Measurements from ENCODE around the gene LRP1B.

The LRP1B gene

GRCh38 chr2:142131010-142131669 is at the start of gene LRP1B:
Gene LRP1B, minus strand, starts transcription at chr2:142131016. Its CDS starts 287 bp downstream, at chr2:142130729.
- TF ChIP-seq, protein P1, sequence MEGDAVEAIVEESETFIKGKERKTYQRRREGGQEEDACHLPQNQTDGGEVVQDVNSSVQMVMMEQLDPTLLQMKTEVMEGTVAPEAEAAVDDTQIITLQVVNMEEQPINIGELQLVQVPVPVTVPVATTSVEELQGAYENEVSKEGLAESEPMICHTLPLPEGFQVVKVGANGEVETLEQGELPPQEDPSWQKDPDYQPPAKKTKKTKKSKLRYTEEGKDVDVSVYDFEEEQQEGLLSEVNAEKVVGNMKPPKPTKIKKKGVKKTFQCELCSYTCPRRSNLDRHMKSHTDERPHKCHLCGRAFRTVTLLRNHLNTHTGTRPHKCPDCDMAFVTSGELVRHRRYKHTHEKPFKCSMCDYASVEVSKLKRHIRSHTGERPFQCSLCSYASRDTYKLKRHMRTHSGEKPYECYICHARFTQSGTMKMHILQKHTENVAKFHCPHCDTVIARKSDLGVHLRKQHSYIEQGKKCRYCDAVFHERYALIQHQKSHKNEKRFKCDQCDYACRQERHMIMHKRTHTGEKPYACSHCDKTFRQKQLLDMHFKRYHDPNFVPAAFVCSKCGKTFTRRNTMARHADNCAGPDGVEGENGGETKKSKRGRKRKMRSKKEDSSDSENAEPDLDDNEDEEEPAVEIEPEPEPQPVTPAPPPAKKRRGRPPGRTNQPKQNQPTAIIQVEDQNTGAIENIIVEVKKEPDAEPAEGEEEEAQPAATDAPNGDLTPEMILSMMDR (IDR thresholded peaks at IDR 0.05; ENCODE audit: insufficient read depth, low read depth, low read length, missing control alignments): no peak
- H3K4me3 ChIP-seq (ENCODE audit: low read length): peak within 1 kb of the TSS; percentile 39
- peak; percentile 36 for DNase-seq (ENCODE audit: low read depth)

- TF ChIP-seq, protein P1 (IDR thresholded peaks at IDR 0.05; ENCODE audit: insufficient read depth, low read depth, low read length, missing control alignments): no peak
- DNase-seq (ENCODE audit: low read depth): peak; percentile 40
- H3K4me3 ChIP-seq (ENCODE audit: low read length): no peak overlapping the region
Observed at GRCh38 chr2:142179686-142180085, 48.9 kb upstream of the LRP1B start.

DNA sequence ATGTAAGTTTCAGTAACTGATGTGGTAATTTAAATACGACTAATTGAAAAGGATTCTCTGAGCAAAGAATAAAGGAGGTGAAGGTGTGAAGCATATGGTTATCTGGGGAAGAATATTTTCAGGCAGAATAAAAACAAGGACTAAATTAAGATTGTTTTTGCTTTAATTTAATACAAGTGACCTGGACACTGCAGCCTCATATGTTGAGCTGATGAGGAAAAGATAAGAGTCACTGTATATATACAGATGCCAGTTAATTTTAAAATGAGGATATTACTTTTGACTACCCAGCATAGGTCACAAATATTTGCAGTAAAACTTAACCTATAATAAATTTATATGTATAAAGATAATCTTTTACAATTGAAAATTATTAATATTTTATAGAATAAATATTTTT is 47.8 kb upstream of the LRP1B start:
- TF ChIP-seq, protein P1 (IDR thresholded peaks at IDR 0.05; ENCODE audit: insufficient read depth, low read depth, low read length, missing control alignments): no peak
- H3K4me3 ChIP-seq (ENCODE audit: low read length): no peak overlapping the region
- DNase-seq (ENCODE audit: low read depth): no peak

DNA sequence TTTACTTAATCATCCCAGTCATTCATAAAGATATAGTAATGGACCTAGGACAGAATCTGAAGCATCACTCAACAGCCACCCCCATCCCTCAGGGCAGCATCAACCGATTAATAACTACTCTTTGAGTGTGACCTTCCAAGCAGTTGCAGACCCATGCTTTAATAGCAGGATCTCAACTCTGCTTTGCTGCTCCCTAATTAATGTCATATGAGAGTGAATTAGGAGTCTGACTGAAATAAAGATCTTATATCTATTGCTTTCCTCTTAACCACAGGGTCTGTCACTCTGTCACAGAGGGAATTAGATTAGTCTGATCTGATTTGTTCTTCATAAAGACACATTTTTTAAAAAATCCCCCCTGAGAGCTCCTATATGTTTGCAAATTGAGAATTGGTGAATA is 46.1 kb upstream of the LRP1B start:
- H3K4me3 ChIP-seq (ENCODE audit: low read length): no peak overlapping the region
- DNase-seq (ENCODE audit: low read depth): no peak
- TF ChIP-seq, protein P1 (IDR thresholded peaks at IDR 0.05; ENCODE audit: insufficient read depth, low read depth, low read length, missing control alignments): no peak

- DNase-seq (ENCODE audit: low read depth): peak; percentile 3
- no peak overlapping the region for H3K4me3 ChIP-seq (ENCODE audit: low read length)
- TF ChIP-seq, protein P1 (IDR thresholded peaks at IDR 0.05; ENCODE audit: insufficient read depth, low read depth, low read length, missing control alignments): no peak
Observed at GRCh38 chr2:142175813-142176338, 45.1 kb upstream of the LRP1B start.

DNA sequence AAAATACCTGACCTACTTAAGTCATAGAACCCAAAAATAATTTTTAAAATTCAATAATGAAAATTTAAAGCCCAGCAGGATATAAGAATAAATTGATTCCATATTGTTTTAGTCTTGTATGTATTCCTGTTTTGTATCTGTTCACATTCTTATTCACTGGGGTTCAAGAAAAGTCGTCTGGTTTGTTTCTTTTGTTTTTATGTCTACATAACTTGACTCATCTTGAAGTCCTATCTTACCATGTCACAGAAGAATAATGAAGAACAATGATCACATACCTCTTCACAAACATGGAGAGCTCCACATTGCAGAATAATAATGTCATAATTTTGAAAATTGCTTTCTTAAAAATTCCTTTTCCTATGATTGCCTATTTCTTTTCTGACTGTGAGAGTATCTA is 43.4 kb upstream of the LRP1B start:
- H3K4me3 ChIP-seq (ENCODE audit: low read length): no peak overlapping the region
- DNase-seq (ENCODE audit: low read depth): peak; percentile 32
- TF ChIP-seq, protein P1 (IDR thresholded peaks at IDR 0.05; ENCODE audit: insufficient read depth, low read depth, low read length, missing control alignments): no peak

DNA sequence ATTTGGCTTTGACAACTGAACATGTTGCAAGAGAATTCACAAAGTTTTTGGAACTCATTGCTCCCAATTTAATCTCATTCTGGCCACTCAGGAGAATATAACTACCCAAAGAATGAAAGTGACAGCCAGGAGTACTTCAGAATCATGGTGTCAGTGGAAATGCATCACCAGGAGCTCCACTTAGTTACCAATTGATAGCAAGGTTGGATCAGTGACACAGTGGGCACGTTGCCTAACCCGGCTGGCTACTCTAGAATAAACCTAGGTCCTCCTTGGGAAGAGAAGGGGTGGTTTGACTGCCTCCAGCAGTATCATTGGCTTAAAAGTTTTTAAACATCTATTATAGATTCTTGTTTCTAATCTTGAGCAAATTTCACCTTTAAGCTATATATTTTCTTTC is 40.0 kb upstream of the LRP1B start:
- TF ChIP-seq, protein P1 (IDR thresholded peaks at IDR 0.05; ENCODE audit: insufficient read depth, low read depth, low read length, missing control alignments): no peak
- H3K4me3 ChIP-seq (ENCODE audit: low read length): no peak overlapping the region
- DNase-seq (ENCODE audit: low read depth): no peak
